HG02642 (cell line): ENCODE results near the gene BMAL2.

Experiments used
- ATAC-seq: cut with Tn5 transposase; IDR thresholded peaks from one replicate; pipeline ENCODE4 v1.9.1; 2021; ENCODE audit warnings: mild to moderate bottlenecking; ENCODE audit not compliant: unreplicated experiment, poor library complexity

The BMAL2 gene

DNA sequence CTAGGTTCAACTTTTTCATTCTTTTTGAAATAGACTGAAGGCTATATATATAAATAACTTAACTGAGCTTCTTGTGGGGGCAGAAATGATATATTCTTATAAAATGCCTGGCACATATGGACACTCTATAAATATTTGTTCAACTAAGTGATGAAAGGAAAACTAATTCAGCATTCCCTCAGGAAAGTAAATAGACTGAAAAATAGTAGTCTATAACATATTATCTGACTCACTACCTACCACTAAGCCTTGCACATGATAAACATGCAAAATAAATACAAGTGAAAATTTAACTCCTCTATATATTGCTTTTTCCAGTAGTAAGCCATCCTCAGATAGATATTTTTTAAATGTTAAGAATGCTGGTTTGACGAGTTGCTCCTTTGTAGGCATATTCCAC lies 15.7 kb upstream of the BMAL2 start:
- no peak for ATAC-seq

DNA sequence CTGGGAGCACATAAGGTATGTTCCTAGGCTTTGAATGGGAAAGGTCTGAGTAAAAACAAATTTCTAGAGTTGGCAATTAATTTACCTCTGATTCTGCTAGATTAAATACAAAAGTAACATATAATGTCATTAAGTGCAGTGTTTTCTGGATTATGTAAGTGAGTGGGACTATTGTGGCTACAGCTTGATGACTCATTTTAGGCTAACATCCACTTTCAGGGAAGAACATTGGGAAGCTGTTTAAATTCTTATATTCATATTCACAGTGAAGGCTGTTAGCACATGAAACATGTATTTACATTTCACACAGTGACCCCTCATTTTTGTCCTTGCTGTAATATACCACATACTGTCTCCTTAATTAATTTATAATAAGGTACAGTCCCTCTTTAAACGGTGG lies 13.2 kb upstream of the BMAL2 start:
- no peak for ATAC-seq

DNA sequence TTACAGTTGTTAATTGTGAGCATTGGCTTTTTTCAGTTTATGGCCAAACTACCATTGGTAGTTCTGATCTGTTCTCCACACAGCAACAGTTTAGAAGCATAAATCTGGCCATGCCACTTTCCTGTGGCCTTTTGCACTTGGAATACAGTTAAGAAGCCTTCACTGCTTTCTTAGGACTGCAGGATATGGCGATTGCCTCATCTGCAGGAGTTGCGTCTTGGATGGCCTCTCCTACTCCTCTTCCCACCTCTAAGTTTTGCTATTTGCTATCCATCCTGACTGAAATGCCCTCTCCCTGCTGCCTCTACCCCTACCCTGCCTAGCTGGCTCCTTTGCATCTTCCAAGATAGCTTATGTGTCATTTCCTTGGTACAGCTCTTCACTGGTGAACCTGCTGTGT lies 12.8 kb upstream of the BMAL2 start:
- ATAC-seq, result no peak

DNA sequence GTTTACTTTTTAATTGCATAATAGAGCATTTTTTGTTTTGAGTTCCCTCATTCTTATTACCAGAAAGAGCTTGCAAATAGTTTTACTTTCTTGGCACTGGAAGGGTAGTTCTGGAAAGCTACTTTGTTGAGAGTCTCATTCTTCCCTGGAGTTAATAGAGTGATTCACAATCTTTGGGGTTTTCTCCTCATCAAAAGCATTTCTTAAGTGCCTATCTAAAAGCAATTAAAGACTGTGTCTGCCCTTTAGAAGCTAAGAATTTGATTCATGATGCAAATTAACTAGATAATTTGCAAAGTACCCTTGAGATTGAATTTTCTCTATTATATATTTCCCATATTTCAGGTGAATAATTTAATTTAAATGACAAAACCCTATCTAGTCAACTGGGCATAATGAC lies 8.1 kb upstream of the BMAL2 start:
- no peak for ATAC-seq

DNA sequence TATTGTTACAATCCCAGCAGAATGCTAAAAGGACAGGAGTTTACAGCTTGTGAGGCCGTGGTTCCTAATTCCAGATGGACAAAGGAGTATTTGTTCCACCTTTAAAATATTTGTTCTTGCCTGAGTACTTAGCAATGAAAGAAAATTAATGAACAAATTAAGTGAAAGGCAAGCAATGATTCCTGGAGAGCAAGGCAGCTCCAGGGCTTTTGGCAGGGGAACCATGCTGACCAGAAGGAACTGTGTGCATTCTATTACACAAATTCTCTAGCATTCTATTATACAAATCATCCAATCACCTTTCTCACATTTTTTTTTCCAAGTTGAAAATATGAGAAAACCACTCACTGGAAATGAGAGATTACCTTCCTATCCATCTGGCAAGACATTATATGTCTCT lies 1.8 kb upstream of the BMAL2 start:
- no peak for ATAC-seq

DNA sequence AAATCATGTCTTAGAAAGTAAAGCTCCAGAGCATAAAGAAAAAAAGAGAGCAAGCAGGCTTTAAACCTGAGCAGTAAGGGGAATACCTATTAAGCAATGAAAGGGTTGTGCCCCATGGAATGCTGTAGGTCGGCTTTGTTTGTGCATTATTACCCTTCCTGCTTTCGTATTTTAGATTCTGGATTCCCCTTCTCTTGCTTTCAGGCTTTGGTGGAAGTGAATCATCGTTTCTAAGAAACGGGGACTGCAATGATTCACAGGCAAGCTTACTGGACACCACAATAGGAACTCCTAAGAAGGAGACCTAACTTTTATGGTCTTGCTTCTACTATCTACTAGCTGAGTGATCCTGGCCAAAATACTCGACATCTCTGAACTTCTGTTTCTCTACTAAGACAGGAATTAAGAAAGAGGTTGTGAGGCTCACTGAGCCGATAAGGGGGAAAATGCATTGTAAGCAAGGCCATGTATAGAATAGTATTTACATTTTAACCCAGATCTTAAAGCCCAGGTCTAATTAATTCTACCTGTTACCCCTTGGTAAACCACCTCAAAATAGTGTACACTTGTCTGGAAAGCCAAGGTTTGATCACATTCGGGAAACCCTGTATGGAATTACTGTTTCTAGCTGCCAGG lies 1.2 kb upstream of the BMAL2 start:
- peak; percentile 42 for ATAC-seq

DNA sequence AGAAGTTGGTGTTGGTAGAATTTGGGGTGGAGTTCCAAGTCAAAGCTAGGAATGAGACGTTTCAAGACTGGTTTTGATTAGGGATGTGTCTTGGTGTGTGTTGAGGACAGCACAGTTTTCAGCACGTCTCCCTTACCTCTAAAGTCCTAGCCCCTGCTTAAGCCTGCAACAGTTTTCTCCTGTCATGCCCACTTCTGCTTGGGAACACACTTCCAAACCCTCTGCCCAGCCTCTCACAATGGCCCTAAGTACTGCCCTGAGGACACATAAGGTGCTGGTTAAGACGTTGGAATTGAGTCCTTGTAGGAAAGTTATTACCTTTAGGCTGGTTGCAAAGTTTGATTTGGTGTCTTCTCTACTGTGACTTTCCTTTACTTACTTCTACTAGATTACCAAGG lies 710 bp upstream of the BMAL2 start:
- no peak for ATAC-seq

DNA sequence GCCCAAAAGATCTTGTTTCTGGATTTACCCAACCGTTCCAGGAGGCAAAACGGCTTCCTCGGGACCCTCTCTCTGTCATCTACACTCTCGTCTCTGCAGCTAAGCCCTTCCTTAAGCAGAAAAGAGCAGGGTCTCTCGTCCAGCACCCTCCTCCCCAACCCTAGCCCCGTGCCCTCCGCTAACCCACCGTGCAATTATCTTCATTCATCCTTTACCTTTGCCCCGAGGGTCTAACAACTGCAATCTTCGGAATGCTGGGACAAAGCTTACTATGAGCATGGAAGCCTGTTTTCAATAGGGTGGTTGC lies 276 bp upstream of the BMAL2 start:
- no peak for ATAC-seq

DNA sequence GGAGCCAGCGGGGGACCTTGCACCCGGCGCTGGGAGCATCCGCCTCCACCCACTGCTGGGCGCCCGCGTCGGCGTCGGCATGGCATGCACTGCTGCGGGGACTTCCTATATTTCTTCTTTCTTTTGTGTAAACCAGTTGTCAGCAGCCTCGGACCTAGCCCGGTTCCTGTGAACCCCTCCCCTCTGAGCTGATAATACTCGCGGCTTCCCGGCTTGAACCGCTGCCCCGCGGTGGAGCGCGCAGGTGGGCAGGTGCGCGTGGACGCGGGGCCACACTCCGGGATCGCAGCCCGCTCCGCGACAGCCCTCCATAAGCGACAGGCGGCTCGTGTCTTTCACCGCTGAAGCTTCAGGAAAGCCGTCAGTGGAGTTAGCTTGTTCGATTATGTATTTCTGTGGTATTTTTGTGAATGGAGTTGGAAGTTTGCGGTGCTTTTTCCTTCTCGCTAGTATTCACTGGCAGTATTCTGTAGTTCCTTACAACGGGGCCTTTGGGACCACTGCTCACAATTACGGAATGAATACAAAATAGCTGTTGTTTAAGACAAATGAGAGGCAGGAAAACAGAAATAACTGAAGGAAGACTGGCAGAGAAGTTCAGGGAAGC lies 870 bp downstream of the BMAL2 start:
- ATAC-seq, result peak; percentile 35

DNA sequence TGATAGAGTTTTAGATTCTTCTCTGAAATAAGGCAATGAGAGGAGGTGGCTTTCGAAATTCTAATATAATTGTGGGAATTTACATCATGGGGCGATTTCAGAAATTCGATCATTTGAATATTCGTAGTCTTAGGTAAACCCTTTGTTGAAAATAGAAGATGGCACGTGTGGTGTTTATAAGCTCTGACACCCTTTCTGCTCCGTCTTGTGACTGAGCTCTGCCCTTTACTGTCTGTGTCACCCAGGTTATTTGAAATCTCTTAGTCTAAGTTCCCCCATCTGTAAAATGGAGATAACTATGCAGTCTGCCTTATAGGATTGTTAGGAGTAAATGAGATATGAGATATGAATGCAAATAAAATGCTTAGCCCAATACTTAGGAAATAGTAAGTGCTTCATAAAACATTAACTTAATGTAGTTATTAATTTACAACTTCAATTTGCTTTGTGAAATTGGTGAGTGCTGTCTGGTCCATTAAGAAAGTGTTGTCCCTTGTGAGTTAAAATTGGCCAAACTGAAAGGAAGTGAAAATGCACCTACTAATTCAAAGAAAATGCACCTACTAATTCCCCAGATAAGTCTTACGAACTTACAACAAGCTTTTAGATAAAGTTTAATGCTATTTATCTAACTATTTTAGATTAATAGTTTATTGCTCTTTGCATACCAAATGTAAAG lies 1.5 kb downstream of the BMAL2 start:
- ATAC-seq, result no peak

DNA sequence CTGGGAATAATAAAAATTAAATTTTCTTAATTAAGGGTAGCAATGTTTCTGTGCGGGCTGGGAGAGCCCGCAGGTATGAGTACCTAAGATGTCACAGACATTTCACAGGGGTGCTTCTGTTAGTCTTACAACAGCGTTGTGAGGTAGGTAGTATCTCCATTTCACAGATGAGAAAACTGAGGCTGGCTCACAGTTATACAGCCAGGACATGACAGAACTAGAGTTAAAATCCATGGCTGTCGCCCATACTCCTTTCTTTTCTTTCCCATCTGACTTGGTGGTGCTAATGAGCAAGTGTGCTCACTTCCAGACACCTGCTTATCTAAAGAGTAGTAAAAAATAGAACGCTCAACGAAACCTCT lies 2.1 kb downstream of the BMAL2 start:
- ATAC-seq, result no peak

DNA sequence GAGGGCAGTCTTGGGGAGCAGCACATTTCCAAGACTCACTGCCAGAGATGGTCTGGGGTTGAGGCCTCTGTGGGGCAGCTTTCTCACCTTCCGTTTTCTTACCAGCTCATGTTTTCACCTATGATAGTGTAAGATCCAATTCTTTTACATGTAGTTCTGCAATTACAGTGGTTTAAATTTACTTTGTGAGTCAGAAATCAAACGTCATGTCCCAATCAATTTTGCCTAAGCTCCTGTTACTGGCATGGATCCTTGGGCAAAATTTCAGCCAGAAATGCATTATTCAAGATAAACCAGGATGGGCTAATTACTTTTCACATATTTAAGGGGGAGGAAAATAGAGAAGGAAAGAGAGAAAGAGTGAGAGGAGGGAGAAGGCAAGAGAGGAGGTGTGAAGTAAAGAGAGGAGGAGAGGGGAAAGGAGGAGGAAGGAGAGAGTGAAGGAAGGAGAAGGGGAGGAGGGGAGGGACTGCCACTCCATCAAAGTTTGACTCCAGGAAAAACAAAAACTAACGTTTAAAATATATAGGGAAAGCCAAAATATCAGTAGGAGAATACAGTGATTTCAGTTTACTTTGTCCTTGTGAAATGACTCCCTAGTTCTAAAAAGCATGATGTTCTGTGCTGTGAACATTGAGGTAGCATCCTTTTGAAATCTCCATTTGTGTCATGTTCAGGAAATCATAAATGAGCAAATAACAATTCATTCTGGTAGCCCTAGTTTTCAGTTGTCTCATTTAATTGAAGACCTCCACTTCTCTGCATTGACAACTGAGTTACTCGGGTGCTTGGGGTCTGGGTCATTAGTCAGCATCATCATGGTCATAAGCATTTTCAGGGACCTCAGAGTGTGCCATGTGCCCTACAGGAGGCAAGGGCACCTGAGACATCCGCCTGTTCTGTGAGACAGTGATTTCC lies 3.0 kb downstream of the BMAL2 start:
- no peak for ATAC-seq

DNA sequence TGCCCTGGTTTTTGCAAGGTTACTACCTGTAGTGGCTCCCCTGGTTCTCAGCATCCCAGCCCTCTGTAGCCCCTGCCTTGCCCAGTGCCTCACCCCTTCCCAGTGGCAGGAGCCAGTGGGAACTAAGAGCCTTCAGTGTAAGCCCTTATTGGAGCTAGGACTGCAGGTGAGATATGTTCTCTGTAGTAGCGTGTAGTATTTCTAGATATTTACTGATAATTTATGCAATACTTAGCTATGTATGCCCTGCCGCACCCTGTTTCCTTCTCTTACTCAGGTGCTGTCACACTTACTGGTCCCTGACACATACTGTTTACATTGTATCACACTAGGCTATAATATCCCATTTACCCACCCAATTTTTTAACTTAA lies 3.6 kb downstream of the BMAL2 start:
- ATAC-seq, result no peak

DNA sequence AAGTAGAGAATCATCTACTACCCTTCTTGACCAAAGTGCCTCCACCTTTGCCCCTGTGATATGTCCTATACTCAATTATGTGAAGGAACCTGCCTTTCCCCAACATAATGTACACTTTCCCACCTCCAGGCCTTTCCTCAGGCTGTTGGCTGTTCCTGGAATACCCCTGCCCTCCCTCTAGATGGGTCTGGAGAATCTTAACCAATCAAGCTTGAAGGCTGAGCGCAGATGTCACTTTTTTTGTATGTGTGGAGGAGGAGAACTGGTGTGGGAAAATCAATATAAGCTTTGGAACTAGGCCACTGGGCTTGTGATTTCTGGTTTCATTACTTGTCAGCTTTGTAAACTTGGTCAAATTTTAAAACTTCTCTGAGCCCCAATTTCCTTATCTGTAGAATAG lies 4.7 kb downstream of the BMAL2 start:
- ATAC-seq, result no peak

DNA sequence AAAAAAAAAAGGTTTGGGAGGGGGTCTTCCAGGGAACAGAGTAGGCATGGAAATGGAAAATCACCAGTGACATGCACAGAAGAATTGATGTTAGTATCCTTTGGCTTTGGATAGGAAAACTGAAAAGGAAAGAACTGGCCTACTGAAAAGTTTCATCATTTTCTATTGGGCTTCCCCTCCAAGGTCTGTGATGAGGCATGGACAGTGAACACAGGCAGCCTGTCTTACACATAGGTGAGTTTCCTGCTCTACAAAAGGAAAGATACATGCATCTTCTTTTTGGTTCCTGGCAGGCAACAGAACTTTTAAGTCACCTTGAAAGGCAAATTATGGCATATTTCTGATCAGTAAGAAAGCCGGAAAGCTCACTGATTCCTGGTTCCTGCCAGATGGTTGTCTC lies 5.8 kb downstream of the BMAL2 start:
- no peak for ATAC-seq

DNA sequence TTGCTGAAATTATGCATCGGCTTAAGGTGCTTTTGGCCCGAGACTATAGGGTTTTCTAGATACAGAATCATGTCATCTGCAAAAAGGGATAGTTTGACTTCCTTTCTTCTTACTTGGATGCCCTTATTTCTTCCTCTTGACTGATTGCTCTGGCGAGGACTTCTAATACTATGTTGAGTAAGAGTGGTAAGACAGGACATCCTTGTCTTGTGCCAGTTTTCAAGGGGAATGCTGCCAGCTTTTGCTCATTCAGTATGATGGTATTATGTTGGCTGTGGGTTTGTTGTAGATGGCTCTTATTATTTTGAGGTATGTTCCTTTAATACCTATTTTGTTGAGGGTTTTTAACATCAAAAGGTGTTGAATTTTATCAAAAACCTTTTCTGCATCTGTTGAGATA lies 8.3 kb downstream of the BMAL2 start:
- ATAC-seq, result no peak

DNA sequence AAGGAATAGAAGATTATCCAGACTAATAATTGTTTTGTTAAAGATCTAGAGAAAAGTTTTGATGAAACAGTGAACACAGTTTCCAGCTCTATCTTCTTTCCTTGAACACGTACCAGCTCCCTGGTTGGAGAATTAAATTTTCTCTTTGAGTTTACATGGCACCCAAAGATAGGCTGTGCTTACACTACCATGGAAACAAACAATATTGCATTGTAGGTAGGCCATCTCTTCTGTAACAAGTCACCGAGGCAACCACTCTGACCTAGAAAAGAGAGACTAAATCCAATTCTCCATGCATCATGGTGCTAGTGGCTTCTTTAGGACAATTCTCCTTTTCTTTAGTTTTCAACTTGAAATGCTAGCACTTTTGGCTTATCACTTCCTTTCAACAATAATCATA lies 9.9 kb downstream of the BMAL2 start:
- no peak for ATAC-seq

DNA sequence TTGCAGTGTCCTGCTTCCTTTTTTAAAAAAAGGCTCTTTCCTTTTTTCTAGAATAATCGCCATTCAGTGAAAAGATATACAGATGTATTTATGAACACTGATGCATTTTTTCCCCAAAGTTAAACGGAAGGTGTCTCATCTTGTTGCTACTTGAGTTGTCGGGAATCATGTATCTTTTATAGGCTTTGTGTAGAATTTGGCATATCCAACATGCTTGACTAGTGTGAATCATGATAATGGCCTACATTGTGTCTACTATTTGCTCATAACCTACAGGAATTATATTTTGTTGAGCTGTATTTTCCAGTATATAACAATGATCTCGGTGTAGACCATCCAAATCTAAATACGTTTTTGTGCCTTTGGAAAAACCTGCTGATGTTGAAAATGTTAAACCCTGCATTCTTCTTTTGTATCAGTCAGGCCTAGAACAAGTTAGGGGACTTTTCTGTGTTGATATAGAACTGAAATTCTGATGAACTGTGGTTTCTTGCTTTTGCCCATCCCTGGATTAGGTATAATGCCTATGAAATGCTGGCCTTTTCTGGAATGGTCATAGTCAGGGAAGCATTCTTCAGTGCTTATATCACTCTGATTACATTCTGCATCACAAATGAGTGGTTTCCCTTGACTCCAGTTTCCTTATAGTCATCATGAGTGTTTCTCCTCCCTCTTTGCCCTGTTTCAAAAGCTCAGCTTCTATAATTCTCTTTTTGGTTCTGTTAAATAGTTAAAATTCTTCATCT lies 10.8 kb downstream of the BMAL2 start:
- no peak for ATAC-seq

DNA sequence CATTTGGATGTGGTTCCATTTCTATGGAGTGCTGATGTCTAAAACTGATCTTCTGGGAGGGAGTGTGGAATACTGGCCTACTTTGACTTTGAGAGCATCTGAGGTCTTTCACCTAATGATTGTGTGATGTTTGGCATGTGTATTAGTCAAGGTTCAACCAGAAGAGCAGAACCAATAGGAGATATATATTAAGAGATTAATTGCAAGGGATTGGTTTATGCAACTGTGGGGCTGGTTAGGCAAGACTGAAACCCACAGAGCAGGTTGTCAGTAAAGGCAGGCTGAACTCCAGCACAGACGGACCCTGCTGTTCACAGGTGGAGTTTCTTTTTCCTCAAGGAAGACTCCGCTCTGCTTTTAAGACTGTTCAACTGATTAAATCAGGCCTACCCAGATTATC lies 11.6 kb downstream of the BMAL2 start:
- ATAC-seq, result no peak

DNA sequence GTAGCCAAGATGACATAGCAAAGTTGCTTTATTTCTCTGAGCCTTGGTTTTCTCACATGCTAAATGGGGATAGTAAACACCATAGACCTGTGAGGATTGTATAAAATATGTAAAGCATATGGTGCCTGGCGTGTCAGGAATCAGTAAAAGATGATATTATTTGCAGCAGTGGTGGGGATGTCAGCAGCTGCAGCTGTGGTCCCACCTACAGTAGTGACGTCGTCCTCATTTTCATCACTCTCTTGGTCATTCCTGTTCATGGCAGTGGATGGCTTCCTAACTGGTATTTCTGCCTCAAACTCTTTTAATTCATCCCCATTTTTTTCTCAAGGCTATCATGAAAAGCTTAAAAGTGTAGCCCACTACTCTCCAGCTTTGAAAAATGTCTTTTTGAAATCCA lies 12.1 kb downstream of the BMAL2 start:
- no peak for ATAC-seq

DNA sequence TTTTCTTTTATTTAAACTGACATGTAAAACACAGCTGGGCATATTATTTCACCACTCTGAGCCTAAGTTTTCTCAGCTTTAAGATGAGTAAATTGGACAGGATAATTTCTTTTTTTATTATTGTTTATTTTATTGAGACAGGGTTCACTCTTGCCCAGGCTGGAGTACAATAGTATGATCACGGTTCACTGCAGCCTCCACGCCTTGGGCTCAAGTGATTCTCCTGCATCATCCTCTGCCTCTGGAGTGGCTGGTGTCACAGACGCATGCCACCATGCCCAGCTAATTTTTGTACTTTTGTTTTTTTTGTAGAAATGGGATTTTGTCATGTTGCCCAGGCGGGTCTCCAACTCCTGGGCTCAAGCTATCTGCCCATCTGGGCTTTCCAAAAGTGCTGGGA lies 12.7 kb downstream of the BMAL2 start:
- ATAC-seq, result no peak
